Measurements from ENCODE around the gene C6orf136. TPM values are rescaled to one million over a fixed set of nuclear protein-coding genes. Genes with fewer than 3 reads are reported as not detected.

C6orf136 gene
- total RNA-seq, 1 experiment from 2014 or later: 30.8 TPM

DNA sequence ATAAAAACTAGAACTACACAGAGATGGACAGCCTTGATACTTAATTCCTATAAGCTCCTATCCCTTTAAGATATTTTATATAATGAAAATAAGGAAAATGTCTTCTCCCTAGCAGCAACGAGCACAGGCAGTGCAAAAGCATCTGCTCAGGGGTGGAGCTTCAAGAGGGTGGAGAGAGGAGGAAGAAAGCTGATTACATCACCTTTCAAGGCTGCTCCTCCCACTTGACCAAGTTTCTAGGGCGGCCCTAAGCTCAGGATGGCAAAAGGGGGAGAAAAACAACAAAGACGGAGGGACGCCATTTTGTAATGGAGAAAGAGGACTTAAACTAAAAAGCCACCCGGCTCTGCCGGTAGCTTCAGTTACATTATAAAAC lies 32.1 kb upstream of the C6orf136 start:
- peak; percentile 86 for DNase-seq (ENCODE audit: low read depth, low spot score)
- CTCF ChIA-PET: interaction anchor here (0.6 to 0.7 kb wide), 2 partner anchors 58 to 124 kb away, joined by 3 to 11 read pairs; partner anchors contain the start of gene DHX16
- Histone ChIP-seq H3K9me3 (ENCODE audit: control insufficient read depth, insufficient read depth, low read depth, low read length) (no peaks in the 10 kb centered on the region), H3K4me3 (ENCODE audit: low read depth in 2 of 2, low read length in 2 of 2) (peak overlapping the region; percentile 71 to 98), H3K27ac (ENCODE audit: low read length) (peak overlapping the region; percentile 100), H3K4me1 (ENCODE audit: control insufficient read depth, insufficient read depth, low read length) (peaks cover 32% of the 10 kb centered on the region), H3K36me3 (ENCODE audit: control insufficient read depth, insufficient read depth, low read length) (peaks cover 19% of the 10 kb centered on the region), H3K27me3 (ENCODE audit: control insufficient read depth, insufficient read depth, low read length) (no peaks in the 10 kb centered on the region)
- intact Hi-C loops (cut with micrococcal nuclease; ENCODE audit: unreplicated experiment): no loop called here
- peak; percentile 64 for ATAC-seq
- BruUV-seq (replicated peaks): no TSS peak
- in situ Hi-C loops (cut with HindIII; ENCODE audit: low pct_unique_long_range_greater_than_20kb, low sequenced_read_pairs): no loop called here
- POLR2A ChIA-PET: interaction anchor here (0.6 to 1.7 kb wide), 6 partner anchors 11 to 1788 kb away, joined by 5 to 18 read pairs (median 6); no protein-coding TSS in a partner anchor
- TF ChIP-seq SIN3A (IDR thresholded peaks at IDR 0.05; ENCODE audit: borderline replicate concordance, insufficient read depth, low read depth, low read length): no peak
- TF ChIP-seq TCF7L2 (IDR thresholded peaks at IDR 0.05; ENCODE audit: low read depth, low read length): no peak
- TF ChIP-seq POLR2AphosphoS5 (IDR thresholded peaks at IDR 0.05; ENCODE audit: low read depth, low read length): no peak
- TF ChIP-seq, protein P1, sequence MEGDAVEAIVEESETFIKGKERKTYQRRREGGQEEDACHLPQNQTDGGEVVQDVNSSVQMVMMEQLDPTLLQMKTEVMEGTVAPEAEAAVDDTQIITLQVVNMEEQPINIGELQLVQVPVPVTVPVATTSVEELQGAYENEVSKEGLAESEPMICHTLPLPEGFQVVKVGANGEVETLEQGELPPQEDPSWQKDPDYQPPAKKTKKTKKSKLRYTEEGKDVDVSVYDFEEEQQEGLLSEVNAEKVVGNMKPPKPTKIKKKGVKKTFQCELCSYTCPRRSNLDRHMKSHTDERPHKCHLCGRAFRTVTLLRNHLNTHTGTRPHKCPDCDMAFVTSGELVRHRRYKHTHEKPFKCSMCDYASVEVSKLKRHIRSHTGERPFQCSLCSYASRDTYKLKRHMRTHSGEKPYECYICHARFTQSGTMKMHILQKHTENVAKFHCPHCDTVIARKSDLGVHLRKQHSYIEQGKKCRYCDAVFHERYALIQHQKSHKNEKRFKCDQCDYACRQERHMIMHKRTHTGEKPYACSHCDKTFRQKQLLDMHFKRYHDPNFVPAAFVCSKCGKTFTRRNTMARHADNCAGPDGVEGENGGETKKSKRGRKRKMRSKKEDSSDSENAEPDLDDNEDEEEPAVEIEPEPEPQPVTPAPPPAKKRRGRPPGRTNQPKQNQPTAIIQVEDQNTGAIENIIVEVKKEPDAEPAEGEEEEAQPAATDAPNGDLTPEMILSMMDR (IDR thresholded peaks at IDR 0.05): no peak
- TF ChIP-seq, protein P2, sequence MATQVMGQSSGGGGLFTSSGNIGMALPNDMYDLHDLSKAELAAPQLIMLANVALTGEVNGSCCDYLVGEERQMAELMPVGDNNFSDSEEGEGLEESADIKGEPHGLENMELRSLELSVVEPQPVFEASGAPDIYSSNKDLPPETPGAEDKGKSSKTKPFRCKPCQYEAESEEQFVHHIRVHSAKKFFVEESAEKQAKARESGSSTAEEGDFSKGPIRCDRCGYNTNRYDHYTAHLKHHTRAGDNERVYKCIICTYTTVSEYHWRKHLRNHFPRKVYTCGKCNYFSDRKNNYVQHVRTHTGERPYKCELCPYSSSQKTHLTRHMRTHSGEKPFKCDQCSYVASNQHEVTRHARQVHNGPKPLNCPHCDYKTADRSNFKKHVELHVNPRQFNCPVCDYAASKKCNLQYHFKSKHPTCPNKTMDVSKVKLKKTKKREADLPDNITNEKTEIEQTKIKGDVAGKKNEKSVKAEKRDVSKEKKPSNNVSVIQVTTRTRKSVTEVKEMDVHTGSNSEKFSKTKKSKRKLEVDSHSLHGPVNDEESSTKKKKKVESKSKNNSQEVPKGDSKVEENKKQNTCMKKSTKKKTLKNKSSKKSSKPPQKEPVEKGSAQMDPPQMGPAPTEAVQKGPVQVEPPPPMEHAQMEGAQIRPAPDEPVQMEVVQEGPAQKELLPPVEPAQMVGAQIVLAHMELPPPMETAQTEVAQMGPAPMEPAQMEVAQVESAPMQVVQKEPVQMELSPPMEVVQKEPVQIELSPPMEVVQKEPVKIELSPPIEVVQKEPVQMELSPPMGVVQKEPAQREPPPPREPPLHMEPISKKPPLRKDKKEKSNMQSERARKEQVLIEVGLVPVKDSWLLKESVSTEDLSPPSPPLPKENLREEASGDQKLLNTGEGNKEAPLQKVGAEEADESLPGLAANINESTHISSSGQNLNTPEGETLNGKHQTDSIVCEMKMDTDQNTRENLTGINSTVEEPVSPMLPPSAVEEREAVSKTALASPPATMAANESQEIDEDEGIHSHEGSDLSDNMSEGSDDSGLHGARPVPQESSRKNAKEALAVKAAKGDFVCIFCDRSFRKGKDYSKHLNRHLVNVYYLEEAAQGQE (IDR thresholded peaks at IDR 0.05; ENCODE audit: insufficient read depth in 1 of 2, low read depth in 2 of 2, low read length in 1 of 2): no peak

DNA sequence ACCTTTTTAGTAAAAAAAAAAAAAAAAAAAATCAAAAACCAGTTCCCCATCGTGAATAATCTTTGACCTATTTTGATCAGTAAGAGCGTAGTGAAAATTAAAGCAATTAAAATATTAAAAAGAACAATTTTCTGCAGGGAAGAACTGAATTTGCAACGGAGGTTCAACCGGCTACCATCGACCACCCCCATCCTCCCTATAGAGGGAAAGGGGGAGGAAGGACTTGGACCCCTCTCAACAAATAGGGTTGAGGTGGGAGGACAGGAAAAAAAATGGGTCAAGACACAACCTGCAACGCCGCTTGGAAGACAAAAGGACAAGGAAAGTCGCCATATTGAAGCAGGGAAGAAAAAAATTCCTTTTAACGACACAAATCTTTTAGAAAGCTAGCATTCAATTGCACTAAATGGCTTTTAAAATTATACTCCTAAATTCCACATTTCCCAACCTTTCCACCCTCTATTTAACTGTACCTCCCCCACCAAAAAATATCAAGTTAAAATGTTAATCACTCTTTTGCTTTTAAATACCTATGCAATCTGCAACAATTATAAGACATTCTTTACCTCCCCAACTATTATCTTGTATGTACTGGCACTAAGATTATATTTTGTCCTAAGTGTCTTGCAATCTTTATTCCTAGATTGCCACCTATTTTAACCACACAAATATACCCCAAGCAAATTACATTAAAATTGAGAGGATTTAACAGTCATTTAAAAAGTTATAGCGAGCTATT lies 31.5 kb upstream of the C6orf136 start:
- CTCF ChIA-PET: interaction anchor here (0.6 to 0.7 kb wide), 2 partner anchors 57 to 125 kb away, joined by 3 to 11 read pairs; partner anchors contain the start of gene DHX16
- intact Hi-C loops (cut with micrococcal nuclease; ENCODE audit: unreplicated experiment): no loop called here

More for the DNA sequence above, 31.5 kb upstream of the C6orf136 start:
- peaks cover 19% of the 10 kb centered on the region for H3K36me3 ChIP-seq (ENCODE audit: control insufficient read depth, insufficient read depth, low read length)
- TF ChIP-seq POLR2AphosphoS5 (IDR thresholded peaks at IDR 0.05; ENCODE audit: low read depth, low read length): peak; percentile 96
- TF ChIP-seq TCF7L2 (IDR thresholded peaks at IDR 0.05; ENCODE audit: low read depth, low read length): no peak
- no peaks in the 10 kb centered on the region for H3K27me3 ChIP-seq (ENCODE audit: control insufficient read depth, insufficient read depth, low read length)
- H3K4me1 ChIP-seq (ENCODE audit: control insufficient read depth, insufficient read depth, low read length): peaks cover 32% of the 10 kb centered on the region
- BruUV-seq (replicated peaks): no TSS peak
- ATAC-seq (no peak), DNase-seq (ENCODE audit: low read depth, low spot score) (no peak)
- H3K9me3 ChIP-seq (ENCODE audit: control insufficient read depth, insufficient read depth, low read depth, low read length): no peaks in the 10 kb centered on the region
- in situ Hi-C loops (cut with HindIII; ENCODE audit: low pct_unique_long_range_greater_than_20kb, low sequenced_read_pairs): no loop called here
- peak overlapping the region; percentile 71 to 98 for H3K4me3 ChIP-seq (ENCODE audit: low read depth in 2 of 2, low read length in 2 of 2)
- POLR2A ChIA-PET: interaction anchor here (0.5 to 1.7 kb wide), 8 partner anchors 10 to 1789 kb away, joined by 3 to 18 read pairs (median 6); partner anchors contain the start of gene DHX16
- H3K27ac ChIP-seq (ENCODE audit: low read length): peak overlapping the region; percentile 100
